Measurements from ENCODE around the gene MRPS27.

MRPS27 gene

GRCh38 chr5:72319976-72320752 lies at the start of gene MRPS27, which contains the start of gene PTCD2:
Gene MRPS27 (minus strand): TSS chr5:72320240. CDS start chr5:72320221, 19 bp downstream.
Gene PTCD2 (plus strand): TSS chr5:72320373. CDS start chr5:72320383, 10 bp downstream.
- Mint-ChIP-seq H3K27ac (peak within 1 kb of the TSS; percentile 94 to 99 (median 99)), H3K9me3 (no peaks in the 10 kb centered on the region), H3K4me1 (peaks cover 11% of the 10 kb centered on the region), H3K4me3 (peak within 1 kb of the TSS; percentile 98 to 100 (median 99)), H3K36me3 (ENCODE audit: low read depth) (peaks cover 21% of the 10 kb centered on the region), H3K27me3 (ENCODE audit: low read depth) (no peaks in the 10 kb centered on the region)
- TF ChIP-seq CTCF (IDR thresholded peaks at IDR 0.05; ENCODE audit: unreplicated experiment in 3 of 3): peak in 2 of 3 experiments; percentile 18 to 39

GRCh38 chr5:72369711-72370110 lies 49.7 kb upstream of the MRPS27 start:
- Mint-ChIP-seq H3K27ac (no peak overlapping the region), H3K9me3 (no peaks in the 10 kb centered on the region), H3K4me3 (no peak overlapping the region), H3K4me1 (peaks cover 14% of the 10 kb centered on the region), H3K27me3 (ENCODE audit: low read depth) (no peaks in the 10 kb centered on the region), H3K36me3 (ENCODE audit: low read depth) (no peaks in the 10 kb centered on the region)
- no peak for TF ChIP-seq CTCF (IDR thresholded peaks at IDR 0.05; ENCODE audit: unreplicated experiment in 3 of 3)

GRCh38 chr5:72369301-72369700 lies 49.3 kb upstream of the MRPS27 start:
- peaks cover 18% of the 10 kb centered on the region for H3K4me1 Mint-ChIP-seq
- H3K27ac Mint-ChIP-seq: no peak overlapping the region
- no peak overlapping the region for H3K4me3 Mint-ChIP-seq

GRCh38 chr5:72368271-72368670 lies 48.2 kb upstream of the MRPS27 start:
- H3K9me3 Mint-ChIP-seq: no peaks in the 10 kb centered on the region
- no peak for TF ChIP-seq CTCF (IDR thresholded peaks at IDR 0.05; ENCODE audit: unreplicated experiment in 3 of 3)
- H3K27me3 Mint-ChIP-seq (ENCODE audit: low read depth): no peaks in the 10 kb centered on the region
- peaks cover 26% of the 10 kb centered on the region for H3K4me1 Mint-ChIP-seq
- peaks cover 4% of the 10 kb centered on the region for H3K36me3 Mint-ChIP-seq (ENCODE audit: low read depth)
- no peak overlapping the region for H3K4me3 Mint-ChIP-seq
- H3K27ac Mint-ChIP-seq: no peak overlapping the region

More at GRCh38 chr5:72369301-72369700, 49.3 kb upstream of the MRPS27 start:
- Mint-ChIP-seq H3K36me3 (ENCODE audit: low read depth) (no peaks in the 10 kb centered on the region), H3K27me3 (ENCODE audit: low read depth) (no peaks in the 10 kb centered on the region), H3K9me3 (no peaks in the 10 kb centered on the region)
- no peak for TF ChIP-seq CTCF (IDR thresholded peaks at IDR 0.05; ENCODE audit: unreplicated experiment in 3 of 3)

GRCh38 chr5:72366324-72366976 lies 46.4 kb upstream of the MRPS27 start:
- no peak overlapping the region for H3K4me3 Mint-ChIP-seq

More at GRCh38 chr5:72366324-72366976, 46.4 kb upstream of the MRPS27 start:
- H3K4me1 Mint-ChIP-seq: peaks cover 32% of the 10 kb centered on the region
- peaks cover 2% of the 10 kb centered on the region for H3K9me3 Mint-ChIP-seq
- peaks cover 15% of the 10 kb centered on the region for H3K36me3 Mint-ChIP-seq (ENCODE audit: low read depth)
- no peaks in the 10 kb centered on the region for H3K27me3 Mint-ChIP-seq (ENCODE audit: low read depth)
- TF ChIP-seq CTCF (IDR thresholded peaks at IDR 0.05; ENCODE audit: unreplicated experiment in 3 of 3): peak; percentile 66 to 75 (median 75)
- H3K27ac Mint-ChIP-seq: peak overlapping the region; percentile 7 to 28 (median 9)
